K562 (cell line): Measurements from ENCODE around the gene ELOB. TPM values are rescaled to one million over a fixed set of nuclear protein-coding genes. Genes with fewer than 3 reads are reported as not detected.

Experiments used
- ATAC-seq: fragments of 200-7000 bp; cut with Tn5 transposase; 3 replicates; pipeline ENCODE4 v1.9.1; 2020; ENCODE audit warnings: moderate library complexity
- Bru-seq: library from RNA; stranded (reverse); fragments of 400-500 nt; gene quantifications from one replicate; lab custom pipeline; 2021; lab: Mats Ljungman, UMichigan
- BruChase-seq, 2 experiments: library from RNA; stranded (reverse); fragments of 400-500 nt; gene quantifications; one replicate each; lab custom pipeline; 2021; lab: Mats Ljungman, UMichigan
- BruUV-seq: library from RNA; stranded (reverse); fragments of 400-500 nt; replicated peaks from 2 replicates; lab custom pipeline; 2021; lab: Mats Ljungman, UMichigan
- CTCF ChIA-PET: fragments of 300-600 bp; formaldehyde crosslinking; extraction: SDS; loops from one replicate; lab custom pipeline; 2021; ENCODE audit warnings: low intra/inter-chr PET ratio; lab: Yijun Ruan, JAX
- POLR2A ChIA-PET: fragments of 300-600, 350-650 bp; sonication (Branson Sonifier 250); formaldehyde crosslinking; extraction: SDS; loops from one replicate; lab custom pipeline; 2021; ENCODE audit warnings: antibody characterized with exemption, inconsistent platforms; lab: Yijun Ruan, JAX
- DNase-seq, 4 experiments: peaks; one replicate each; pipeline versions ENCODE4 v3.0.0 to v3.0.0-alpha.2; 2011 to 2018; ENCODE audit warnings: low spot score in 3 of 4, mixed read lengths in 3 of 4; ENCODE audit errors: extremely low read depth in 1 of 4
- FAIRE-seq: peaks from 2 replicates; lab custom pipeline; 2011; peaks lifted over from hg19 to GRCh38; lab: Jason Lieb, UNC
- H2AFZ ChIP-seq: 2 replicates; pipeline ENCODE4 v1.6.0; 2011; ENCODE audit warnings: low read depth, low read length, control low read depth, inconsistent platforms
- H3K27ac ChIP-seq: fragments of 200-600 bp; 3 replicates; pipeline ENCODE4 v1.8.0; 2011; ENCODE audit warnings: low read depth, mild to moderate bottlenecking, control low read depth, inconsistent platforms, low read length, moderate library complexity, mixed read lengths; ENCODE audit errors: extremely low read depth
- H3K27me3 ChIP-seq, 2 experiments: fragments of 300-600 bp in 1 of 2; 2 replicates in 1 of 2; 3 replicates in 1 of 2; pipeline versions ENCODE4 v1.6.0 to v1.8.0; 2011; ENCODE audit warnings: inconsistent platforms in 2 of 2, low read length in 2 of 2, mild to moderate bottlenecking in 1 of 2, mixed read lengths in 1 of 2, moderate library complexity in 1 of 2; ENCODE audit not compliant: control insufficient read depth in 2 of 2, insufficient read depth in 2 of 2
- H3K36me3 ChIP-seq: fragments of 300-600 bp; 3 replicates; pipeline ENCODE4 v1.8.0; 2011; ENCODE audit warnings: mild to moderate bottlenecking, low read length, inconsistent platforms; ENCODE audit not compliant: control insufficient read depth, insufficient read depth
- H3K4me1 ChIP-seq, 2 experiments: fragments of 200-600 bp in 1 of 2; replicated peaks in 1 of 2; 2 replicates in 1 of 2; 3 replicates in 1 of 2; pipeline versions ENCODE4 v1.5.1 to v1.8.0; 2011; ENCODE audit warnings: inconsistent platforms in 2 of 2, low read length in 2 of 2, mild to moderate bottlenecking in 1 of 2, mixed read lengths in 1 of 2, moderate library complexity in 1 of 2; ENCODE audit not compliant: control insufficient read depth in 2 of 2, insufficient read depth in 2 of 2
- H3K4me2 ChIP-seq: 2 replicates; pipeline ENCODE4 v1.6.1; 2011; ENCODE audit warnings: low read length, control low read depth, inconsistent platforms, mixed read lengths; ENCODE audit not compliant: insufficient read depth
- H3K4me3 ChIP-seq: fragments of 200-600 bp; sonication (generic), shearing (Covaris generic); 2 replicates; pipeline ENCODE4 v1.5.1; 2016; ENCODE audit warnings: control low read depth, inconsistent platforms
- H3K79me2 ChIP-seq: fragments of 200-600 bp; 3 replicates; pipeline ENCODE4 v1.8.0; 2011; ENCODE audit warnings: low read length, inconsistent platforms; ENCODE audit not compliant: control insufficient read depth, insufficient read depth
- H3K9ac ChIP-seq, 2 experiments: 2 replicates each; pipeline versions ENCODE4 v1.6.0 to v1.6.1; 2011; ENCODE audit warnings: low read depth in 2 of 2, low read length in 2 of 2, control low read depth in 1 of 2, inconsistent platforms in 1 of 2, mild to moderate bottlenecking in 1 of 2, mixed read lengths in 1 of 2; ENCODE audit not compliant: insufficient read depth in 1 of 2
- H3K9me1 ChIP-seq: one replicate; pipeline ENCODE4 v1.6.0; 2011; ENCODE audit warnings: inconsistent platforms, mild to moderate bottlenecking, low read length, moderate library complexity; ENCODE audit not compliant: control insufficient read depth, insufficient read depth
- H3K9me3 ChIP-seq: replicated peaks from 2 replicates; pipeline ENCODE4 v1.5.1; 2011; ENCODE audit warnings: low read depth, low read length, inconsistent platforms; ENCODE audit not compliant: control insufficient read depth, insufficient read depth
- H4K20me1 ChIP-seq: replicated peaks from 2 replicates; pipeline ENCODE4 v1.6.1; 2011; ENCODE audit warnings: low read length, inconsistent platforms, mixed read lengths; ENCODE audit not compliant: control insufficient read depth, insufficient read depth
- FOXP1 ChIP-seq: sonication (generic); formaldehyde crosslinking; IDR thresholded peaks from 2 replicates; pipeline ENCODE4 v1.8.0; 2022; ENCODE audit warnings: mild to moderate bottlenecking, missing genetic modification reagents
- GMEB1 ChIP-seq: fragments of 250-450 bp; sonication (Bioruptor Pico); IDR thresholded peaks from 2 replicates; pipeline ENCODE4 v1.4.0; 2020; ENCODE audit warnings: mild to moderate bottlenecking
- NCOR1 ChIP-seq: fragments of 450-650 bp; IDR thresholded peaks from 2 replicates; pipeline ENCODE4 v1.6.1; 2016; ENCODE audit warnings: mild to moderate bottlenecking, moderate library complexity
- PHB ChIP-seq: fragments of 250-450 bp; sonication (Bioruptor Pico); IDR thresholded peaks from 2 replicates; pipeline ENCODE4 v1.5.0; 2021
- RHOXF2B ChIP-seq: fragments of 250-450 bp; sonication (Bioruptor Pico); conservative IDR thresholded peaks from 2 replicates; pipeline ENCODE4 v1.5.1; 2021
- TFAP4 ChIP-seq: sonication (generic); formaldehyde crosslinking; IDR thresholded peaks from 2 replicates; pipeline ENCODE4 v1.8.0; 2022; ENCODE audit warnings: missing genetic modification reagents, mild to moderate bottlenecking, moderate library complexity, borderline replicate concordance
- VEZF1 ChIP-seq: fragments of 200-800 bp; sonication (Bioruptor generic); IDR thresholded peaks from 2 replicates; pipeline ENCODE4 v1.6.1; 2017; ENCODE audit warnings: missing genetic modification characterization, missing compliant biosample characterization
- ZBTB17 ChIP-seq: fragments of 450-650 bp; formaldehyde crosslinking; IDR thresholded peaks from 2 replicates; pipeline ENCODE4 v1.4.0; 2020; ENCODE audit warnings: mild to moderate bottlenecking
- ZKSCAN8 ChIP-seq: fragments of 200-800 bp; sonication (Bioruptor generic); IDR thresholded peaks from 2 replicates; pipeline ENCODE4 v1.6.1; 2016; ENCODE audit warnings: missing genetic modification characterization, missing compliant biosample characterization
- ZNF134 ChIP-seq: fragments of 250-450 bp; sonication (Bioruptor Pico); conservative IDR thresholded peaks from 2 replicates; pipeline ENCODE4 v1.4.0; 2020
- WGBS: fragments of 100-300 bp; shearing (Covaris generic); methylation state at CpG from one replicate; pipeline ENCODE4 v1.1.6; 2016; ENCODE audit warnings: low coverage, mixed read lengths; ENCODE audit not compliant: insufficient coverage; ENCODE audit errors: missing lambda C conversion rate; 5-methylcytosine and 5-hydroxymethylcytosine counted together
- in situ Hi-C: fragments of 300-500 bp; cut with MboI; formaldehyde crosslinking; loops from 4 replicates; pipeline ENCODE4 v1.15.0; 2018; ENCODE audit warnings: inconsistent platforms, mixed read lengths
- intact Hi-C: fragments of 100-400 bp; cut with micrococcal nuclease; formaldehyde crosslinking; loops from 2 replicates; pipeline ENCODE4 v1.14.2; 2022
- long read RNA-seq, 3 experiments: library from polyadenylated mRNA in 2 of 3; library from RNA in 1 of 3; unstranded in 2 of 3; stranded (forward) in 1 of 3; transcript quantifications; one replicate each; pipeline ENCODE4 v2.0.0, GENCODE V29; 2019 to 2022
- polyA minus RNA-seq, 3 experiments: library from RNA; depleted of rRNA, polyadenylated mRNA; stranded (reverse); fragments of >200 nt; gene quantifications; 2 replicates each; pipeline ENCODE4 v1.2.3, GENCODE V29; 2011
- polyA plus RNA-seq, 8 experiments: library from polyadenylated mRNA; depleted of rRNA in 4 of 8; stranded (reverse) in 5 of 8; unstranded in 3 of 8; fragments of >200 nt; fragmentation: Nextera tagmentation in 2 of 8; fragmentation: Illumina TruSeq in 1 of 8; extraction: Ambion mirVana in 2 of 8; extraction: Trizol in 1 of 8; gene quantifications; 2 replicates each; pipeline versions ENCODE4 v1.2.1 to v1.2.3, GENCODE V29; 2011 to 2014; ENCODE audit warnings: inconsistent platforms in 1 of 8, missing spikeins in 1 of 8
- total RNA-seq, 7 experiments: library from RNA; depleted of rRNA in 6 of 7; stranded (reverse); fragments of >200 nt in 6 of 7; fragmentation: Illumina TruSeq in 2 of 7; extraction: Trizol in 2 of 7; gene quantifications; 2 replicates each; pipeline versions ENCODE4 v1.2.1 to v1.2.3, GENCODE V29; 2011 to 2021; ENCODE audit warnings: low replicate concordance in 1 of 7

ELOB gene
- 7.2 and 24.7 TPM in 2 replicates for total RNA-seq (2011; cell fraction: chromatin; rRNA removed; ENCODE audit: low replicate concordance)
- total RNA-seq (2011; cell fraction: nucleolus; rRNA removed): 37.5 and 47.0 TPM in 2 replicates
- 31.9 and 34.9 TPM in 2 replicates for total RNA-seq (2011; cell fraction: nucleoplasm; rRNA removed)
- total RNA-seq (2014; rRNA removed): 285 and 395 TPM in 2 replicates
- 29.4 and 63.2 TPM in 2 replicates for total RNA-seq (2014; rRNA removed; fragmentation: Illumina TruSeq; extraction: Trizol)
- 219 and 223 TPM in 2 replicates for total RNA-seq (2015; rRNA removed; fragmentation: Illumina TruSeq; extraction: Trizol)
- 237 and 268 TPM in 2 replicates for total RNA-seq (2021)
- 206 and 220 TPM in 2 replicates for polyA plus RNA-seq (2011; rRNA removed)
- 693 and 1,390 TPM in 2 replicates for polyA plus RNA-seq (2011; cell fraction: cytosol; rRNA removed)
- polyA plus RNA-seq (2011; cell fraction: nucleus; rRNA removed): 132 and 211 TPM in 2 replicates
- polyA plus RNA-seq (2012): 297 and 487 TPM in 2 replicates
- polyA plus RNA-seq (2014; fragmentation: Illumina TruSeq; extraction: Trizol): 180 and 344 TPM in 2 replicates
- polyA plus RNA-seq (2014; fragmentation: Nextera tagmentation; extraction: Ambion mirVana): 100 to 1,000 TPM; 764 to 791 TPM
- polyA plus RNA-seq (2014; rRNA removed): 298 and 313 TPM in 2 replicates
- polyA minus RNA-seq (2011; rRNA and poly(A)+ RNA removed): 34.5 and 73.6 TPM in 2 replicates
- polyA minus RNA-seq (2011; cell fraction: cytosol; rRNA and poly(A)+ RNA removed): 64.8 and 95.8 TPM in 2 replicates
- polyA minus RNA-seq (2011; cell fraction: nucleus; rRNA and poly(A)+ RNA removed): 15.5 and 22.3 TPM in 2 replicates
- Bru-seq, nascent RNA: percentile 93 among the genes with signal in this experiment
- BruChase-seq, experiment 1, labeled RNA remaining after a 2-hour chase: percentile 91 among the genes with signal in this experiment
- percentile 90 among the genes with signal in this experiment for BruChase-seq, experiment 2, labeled RNA remaining after a 6-hour chase
- long read RNA-seq, experiment 1, transcript ELOB-203 (4 exons, 991 nt): major isoform, 454 of 724 reads
- long read RNA-seq, experiment 1, transcript ELOB-205 (3 exons, 331 nt): minor isoform, 11 of 724 reads
- long read RNA-seq, experiment 1, transcript ELOB-202 (3 exons, 997 nt): minor isoform, 204 of 724 reads
- long read RNA-seq, experiment 1, partial matches to known transcripts: 26 of 724 reads
- long read RNA-seq, experiment 1, other reads (novel, unspliced or antisense): 25 of 724 reads
- long read RNA-seq, experiment 2, transcript ELOB-203 (4 exons, 991 nt): major isoform, 206 of 349 reads
- long read RNA-seq, experiment 2, transcript ELOB-205 (3 exons, 331 nt): minor isoform, 7 of 349 reads
- long read RNA-seq, experiment 2, transcript ELOB-202 (3 exons, 997 nt): minor isoform, 119 of 349 reads
- long read RNA-seq, experiment 2, partial matches to known transcripts: 7 of 349 reads
- long read RNA-seq, experiment 2, other reads (novel, unspliced or antisense): 9 of 349 reads
- long read RNA-seq, experiment 3, transcript ELOB-205 (3 exons, 331 nt): minor isoform, 5 of 432 reads
- long read RNA-seq, experiment 3, transcript ELOB-203 (4 exons, 991 nt): major isoform, 280 of 432 reads
- long read RNA-seq, experiment 3, transcript ELOB-202 (3 exons, 997 nt): minor isoform, 130 of 432 reads
- long read RNA-seq, experiment 3, partial matches to known transcripts: 4 of 432 reads
- long read RNA-seq, experiment 3, other reads (novel, unspliced or antisense): 12 of 432 reads

- in situ Hi-C loops (no loop called here), intact Hi-C loops (loop anchor here (5.0 kb wide), 1 partner anchor 40 kb away; the partner anchor contains the start of gene PRSS21)
- WGBS: under 1% methylated on average over 42 of the region's 70 CpGs
- Histone ChIP-seq H3K4me3 (peak within 1 kb of the TSS; percentile 97), H3K27me3 (no peaks in the 10 kb centered on the region), H3K9me3 (no peaks in the 10 kb centered on the region), H3K27ac (peak within 1 kb of the TSS; percentile 98), H3K9me1 (no peaks in the 10 kb centered on the region), H2AFZ (peak within 1 kb of the TSS; percentile 75), H4K20me1 (no peaks in the 10 kb centered on the region; the same call in 1 of the 2 replicates), H3K36me3 (peaks cover 43% of the 10 kb centered on the region), H3K4me1 (peaks cover 11 to 35% of the 10 kb centered on the region in 2 experiments; a peak in 4 of 5 replicates), H3K4me2 (peak within 1 kb of the TSS; percentile 97), H3K9ac (peak within 1 kb of the TSS; percentile 99 to 100), H3K79me2 (peaks cover 37% of the 10 kb centered on the region)
- POLR2A ChIA-PET: interaction anchor here (0.6 to 3.9 kb wide), 17 partner anchors 8 to 790 kb away, joined by 3 to 28 read pairs (median 4); partner anchors contain the start of genes PRSS33 and SRRM2
- CTCF ChIA-PET: interaction anchor here (0.6 kb wide), 1 partner anchor 23 kb away, joined by 4 read pairs; no protein-coding TSS in a partner anchor
- DNase-seq (peak; percentile 92 to 95 (median 93)), FAIRE-seq (no peak), ATAC-seq (peak; percentile 90)
- TSS peak; percentile 87 for BruUV-seq
- peak; percentile 68 for TF ChIP-seq GMEB1
- no peak for TF ChIP-seq RHOXF2B (CRISPR knock-in tag)
- TF ChIP-seq ZKSCAN8: no peak
- no peak for TF ChIP-seq NCOR1
- 0 out of 2 replicates have a peak, but pooled peaks have one; percentile 23 for TF ChIP-seq ZNF134 (CRISPR knock-in tag)
- TF ChIP-seq VEZF1 (CRISPR knock-in tag): peak; percentile 92
- TF ChIP-seq TFAP4: peak; percentile 30; the same call in 1 of the 2 replicates
- TF ChIP-seq PHB (CRISPR knock-in tag): 0 out of 2 replicates have a peak, but pooled peaks have one; percentile 11
- peak; percentile 65 for TF ChIP-seq ZBTB17 (CRISPR knock-in tag)
- no peak for TF ChIP-seq FOXP1 (CRISPR knock-in tag)
Measured at GRCh38 chr16:2777231-2777902, at the start of gene ELOB. Gene ELOB (minus strand): TSS chr16:2777280. CDS start chr16:2777239, 41 bp downstream.
